Stimulated activated CD4-positive, alpha-beta T cell treated with anti-CD3 and anti-CD28 coated beads, Interleukin-15, amount 100 ng/mL, for 24 hours (primary cell): ENCODE measurements around the gene DLX6.

Experiments used
- DNase-seq: peaks from one replicate; pipeline ENCODE4 v3.0.0-alpha.2; 2020

Gene DLX6

DNA sequence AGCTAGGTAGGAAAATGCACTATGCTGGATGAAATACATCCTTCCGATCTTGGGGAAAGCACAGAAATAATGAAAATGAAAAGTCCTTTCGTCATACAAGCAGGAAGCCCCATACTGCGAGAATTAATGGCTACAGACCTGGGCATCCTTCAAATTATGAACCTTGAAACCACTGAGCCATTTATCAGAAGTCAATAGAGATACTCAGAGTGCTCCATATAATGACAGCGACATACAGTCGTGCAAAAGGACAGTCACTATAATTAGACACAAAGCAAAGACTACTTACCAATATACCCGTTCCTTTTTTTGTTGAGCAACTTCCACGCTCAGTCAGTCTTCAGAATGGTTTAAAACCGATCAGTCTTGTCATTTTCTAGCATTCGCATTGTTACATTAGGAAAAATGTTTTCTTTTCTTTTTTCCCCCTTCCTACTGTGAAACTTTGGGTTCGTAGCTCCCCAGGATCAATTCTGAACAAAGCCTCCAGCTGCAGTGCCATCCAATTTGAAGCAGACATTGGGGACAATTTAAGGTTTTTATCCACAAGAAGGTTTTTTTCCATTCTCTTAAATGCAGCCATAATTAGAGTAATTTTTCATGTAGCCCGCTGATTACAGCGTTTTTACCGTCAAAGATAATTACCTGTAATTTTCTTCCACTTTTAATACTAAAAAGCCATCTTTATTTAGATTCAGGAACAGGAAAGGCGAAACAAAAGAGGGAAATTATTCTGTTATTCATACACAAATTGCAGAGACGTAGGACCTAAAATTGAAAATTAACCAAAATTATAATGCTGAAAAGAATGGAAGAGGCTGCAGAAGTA is 6.4 kb downstream of the DLX6 start:
- no peak for DNase-seq

DNA sequence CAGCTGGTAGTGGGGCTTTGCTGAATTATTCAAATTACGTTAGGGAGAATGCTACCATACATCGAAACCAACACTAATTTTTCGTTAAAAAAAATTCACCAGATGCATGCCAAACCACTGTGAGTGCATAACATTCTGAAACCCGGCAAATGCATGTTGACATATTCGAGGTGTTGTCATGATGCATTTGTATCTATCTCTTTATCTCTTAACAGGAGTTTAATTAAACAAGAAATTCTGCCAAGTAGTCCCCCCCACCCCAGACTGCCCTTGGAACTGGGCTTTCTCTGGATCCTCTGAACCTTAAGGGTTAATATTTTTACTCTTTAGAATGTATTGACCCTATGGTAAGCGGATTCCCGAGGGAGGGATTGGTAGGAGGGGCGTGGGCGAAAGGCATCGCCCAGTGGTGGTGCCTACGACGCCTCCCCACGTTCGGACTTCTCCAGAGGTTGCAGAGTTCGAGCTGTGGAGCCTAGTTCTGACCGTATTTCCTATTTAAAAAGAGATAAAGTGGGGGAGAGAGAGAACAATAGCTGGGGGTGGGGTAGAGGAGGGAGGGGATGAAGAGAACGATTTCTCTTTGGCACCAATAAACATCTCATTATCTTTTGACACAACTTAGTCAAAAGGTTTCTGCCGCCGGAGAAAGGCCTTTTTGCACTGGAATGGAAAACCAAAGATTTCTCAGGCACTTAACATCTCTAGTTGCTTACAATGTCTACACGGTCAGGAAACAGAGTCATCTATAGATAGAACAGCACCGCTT is 7.2 kb downstream of the DLX6 start:
- DNase-seq, result no peak

DNA sequence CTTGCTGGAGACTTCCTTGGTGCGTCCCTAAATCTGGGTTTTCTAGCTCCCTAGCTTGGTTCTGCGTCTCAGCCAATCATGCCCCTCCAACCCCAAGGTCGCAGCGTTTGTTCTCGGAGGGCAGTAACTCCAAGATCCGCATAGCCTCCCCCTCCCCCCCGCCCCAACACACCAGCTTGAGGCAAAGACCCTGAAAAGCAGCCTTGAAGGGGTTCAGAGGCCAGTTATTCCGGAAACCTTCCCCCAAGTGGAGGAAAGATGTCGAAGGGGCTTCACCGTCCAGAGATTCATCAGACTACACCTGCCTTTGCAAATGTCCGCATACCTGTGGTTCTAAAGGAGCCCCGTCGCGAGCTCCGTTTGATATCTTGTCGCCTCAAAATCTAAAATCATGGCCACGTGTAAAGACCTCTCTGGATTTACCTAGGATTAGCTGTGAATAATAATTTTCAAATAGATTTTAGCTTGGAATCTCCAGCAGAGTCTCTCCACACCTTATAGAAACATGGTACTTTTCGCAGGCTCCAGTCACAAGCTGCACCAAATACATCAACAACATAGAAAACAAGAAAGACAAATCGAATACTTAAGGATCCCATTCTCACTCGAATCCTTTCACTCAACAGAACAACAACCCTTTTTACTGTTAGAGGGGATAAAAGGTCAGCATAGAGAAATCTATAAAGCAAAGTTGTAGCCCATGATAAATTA is 7.9 kb downstream of the DLX6 start:
- no peak for DNase-seq

DNA sequence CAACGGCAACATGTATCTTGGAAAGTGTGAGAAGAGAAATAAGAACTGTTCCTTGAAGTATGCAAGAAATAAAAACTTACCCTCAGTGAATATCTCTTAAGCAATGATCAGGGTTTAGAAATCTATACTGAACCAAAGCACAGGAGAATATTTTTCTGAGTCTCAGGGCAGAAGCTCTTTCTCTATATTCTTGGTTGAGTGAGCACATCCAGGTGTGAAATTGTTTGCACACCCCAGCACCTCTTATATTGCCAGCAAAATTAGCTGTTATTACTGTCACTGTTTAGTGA is 8.4 kb downstream of the DLX6 start:
- no peak for DNase-seq

DNA sequence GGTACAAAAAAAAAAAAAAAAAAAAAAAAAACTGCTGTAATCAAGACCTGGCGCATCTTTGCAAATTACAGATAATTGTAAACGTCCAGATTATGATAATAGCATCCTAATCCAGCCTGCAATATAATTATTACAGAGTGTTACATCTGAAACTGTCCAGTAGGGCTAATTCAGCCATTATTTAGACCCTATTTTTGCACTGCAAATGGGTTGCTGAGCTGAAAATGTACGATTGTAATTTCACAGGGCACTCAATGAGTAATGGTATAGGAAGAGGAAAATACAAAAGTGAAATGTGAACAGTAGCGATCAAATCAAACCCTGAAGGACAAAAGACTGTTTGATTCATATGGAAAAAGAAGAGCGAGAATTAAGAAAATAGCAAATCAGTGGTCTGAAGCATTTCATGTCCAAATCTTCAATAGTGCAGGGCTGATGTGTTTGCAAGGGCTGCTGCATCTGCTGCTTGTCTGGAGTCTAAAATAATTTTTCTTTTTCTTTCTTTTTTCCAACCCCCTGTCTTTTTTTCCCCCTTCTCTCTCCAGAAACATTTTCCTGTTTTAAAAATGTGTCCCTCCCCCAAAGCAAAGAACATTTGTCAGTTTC is 8.9 kb downstream of the DLX6 start:
- DNase-seq, result no peak

DNA sequence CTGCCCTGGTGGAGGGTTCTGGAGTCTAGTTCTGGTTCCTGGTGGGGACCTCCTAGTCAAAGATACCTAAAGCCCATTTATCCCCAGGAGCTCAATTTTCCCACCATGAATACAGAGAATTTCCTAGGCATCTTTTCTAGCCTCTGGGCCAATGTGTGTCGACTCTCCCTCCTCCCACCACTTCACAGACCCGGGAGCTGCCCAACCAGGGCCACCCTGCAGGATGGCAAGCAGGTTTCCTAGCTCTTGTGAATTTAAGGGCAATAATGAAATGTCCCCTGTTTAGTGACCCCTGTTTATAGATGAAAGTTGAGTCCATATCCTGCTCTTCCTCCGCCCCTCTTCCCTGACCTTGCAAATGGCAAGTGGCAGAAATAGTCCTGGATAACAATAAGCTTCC is 9.9 kb downstream of the DLX6 start:
- DNase-seq, result no peak

DNA sequence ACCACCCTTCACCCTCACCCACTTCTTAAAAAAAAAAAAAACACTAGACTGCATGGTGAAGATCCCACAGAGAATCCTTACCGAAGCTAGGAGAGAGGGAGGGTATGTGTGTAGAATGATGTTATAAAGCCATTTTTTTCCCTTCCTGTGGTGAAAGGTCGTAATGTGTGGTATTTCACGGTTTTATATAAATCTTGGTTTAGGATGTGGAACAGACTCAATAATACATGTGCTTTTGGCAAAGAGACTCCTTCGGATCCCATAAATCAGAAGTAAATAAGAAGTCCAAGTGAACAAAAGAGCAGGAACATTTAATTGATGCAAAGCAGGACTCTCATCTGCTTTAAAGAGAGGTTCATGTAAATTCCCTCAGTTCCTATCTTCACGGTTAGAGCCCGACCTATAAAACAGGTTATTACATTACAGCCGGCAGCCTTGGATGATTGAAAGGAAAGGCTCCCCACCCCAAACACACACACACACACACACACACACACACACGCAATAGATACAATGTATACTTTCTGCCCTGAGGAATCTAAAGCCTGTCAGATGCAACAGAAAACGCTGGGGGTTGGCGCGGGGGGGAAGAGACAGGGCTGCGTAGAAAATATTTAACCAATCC is 10.5 kb downstream of the DLX6 start:
- DNase-seq, result no peak

DNA sequence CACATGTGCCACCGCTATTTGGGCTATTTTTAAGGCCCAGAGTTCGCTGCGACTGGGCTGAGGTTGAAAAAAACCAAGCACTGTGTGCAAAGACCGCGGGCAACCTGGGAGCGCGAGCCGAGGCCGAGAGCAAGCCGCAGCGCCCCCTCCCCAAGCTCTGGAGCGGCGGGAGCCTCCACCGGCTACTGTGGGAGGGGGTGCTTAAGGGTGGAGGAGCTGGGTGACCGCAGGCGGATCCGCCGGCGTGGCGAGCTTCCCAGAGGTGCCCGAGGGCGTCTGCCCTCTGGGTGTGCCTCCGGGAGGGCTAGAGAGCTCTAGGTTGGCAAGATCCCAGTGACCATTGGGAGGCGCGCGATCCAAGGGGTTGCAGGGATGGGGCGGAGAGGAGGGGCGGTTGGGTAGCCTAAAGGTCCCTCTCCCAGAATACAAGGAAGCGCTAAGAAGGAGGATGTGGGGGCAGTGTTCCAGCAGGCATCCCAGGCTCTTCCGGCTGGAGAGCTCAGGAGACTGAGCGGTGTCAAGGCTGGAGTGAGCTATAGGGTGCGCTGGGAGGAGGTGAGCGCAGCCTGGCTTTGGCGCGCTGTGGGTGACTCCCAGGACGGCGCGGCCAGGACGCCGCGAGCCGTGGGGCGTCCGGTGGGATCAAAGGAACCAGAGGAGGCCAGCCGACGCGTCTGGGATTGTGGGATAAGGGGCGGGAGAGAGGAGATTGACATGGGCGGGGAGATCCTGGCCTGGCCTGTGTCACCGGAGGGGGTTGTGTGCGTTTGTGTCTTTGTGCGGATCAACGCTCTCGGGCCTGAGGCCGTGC is 11.2 kb downstream of the DLX6 start:
- DNase-seq, result no peak

DNA sequence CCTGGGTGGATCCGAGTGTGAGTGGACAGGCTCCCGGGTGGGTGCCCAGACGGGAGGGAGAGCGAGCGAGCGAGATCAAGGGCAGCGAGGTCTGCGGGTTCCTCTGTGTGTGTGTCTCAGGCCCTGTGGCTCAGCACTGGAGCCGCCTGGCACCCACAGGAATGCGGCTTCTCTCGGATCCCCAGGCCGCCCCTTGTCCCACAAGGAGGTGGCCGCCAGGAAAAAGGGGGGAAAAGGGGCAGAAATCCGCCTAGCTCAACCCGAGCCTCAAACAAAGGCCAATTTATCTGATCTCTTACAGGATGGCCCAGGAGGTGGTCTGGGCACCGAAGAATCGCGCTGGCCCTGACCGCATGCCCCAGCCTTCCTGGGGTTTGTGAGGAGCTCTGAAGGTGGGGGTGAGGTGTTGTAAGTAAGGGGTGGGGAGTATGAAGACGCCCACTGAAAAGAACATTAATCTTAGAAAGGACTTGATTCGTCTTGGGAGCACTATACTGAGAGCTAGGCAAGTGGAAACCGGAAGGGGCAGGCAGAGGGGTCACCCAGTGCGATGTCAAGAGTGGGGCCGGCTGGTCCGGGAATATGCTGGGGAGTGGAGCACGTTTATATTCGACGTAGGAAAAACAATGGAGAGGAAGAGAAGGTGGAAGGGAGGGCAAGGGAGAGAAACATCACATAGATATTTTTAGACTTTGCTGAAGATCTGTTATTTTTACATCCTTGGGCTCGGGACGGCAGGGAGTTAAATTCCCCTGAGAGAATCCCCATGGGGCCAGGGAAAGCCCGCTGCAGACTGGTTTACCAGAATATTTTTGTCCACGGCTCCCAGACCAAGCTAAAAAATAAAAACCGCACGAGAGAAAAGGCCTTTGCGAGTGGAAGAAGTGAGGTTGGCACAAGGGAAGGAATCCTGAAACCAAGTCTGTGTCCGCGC is 12.1 kb downstream of the DLX6 start:
- no peak for DNase-seq

DNA sequence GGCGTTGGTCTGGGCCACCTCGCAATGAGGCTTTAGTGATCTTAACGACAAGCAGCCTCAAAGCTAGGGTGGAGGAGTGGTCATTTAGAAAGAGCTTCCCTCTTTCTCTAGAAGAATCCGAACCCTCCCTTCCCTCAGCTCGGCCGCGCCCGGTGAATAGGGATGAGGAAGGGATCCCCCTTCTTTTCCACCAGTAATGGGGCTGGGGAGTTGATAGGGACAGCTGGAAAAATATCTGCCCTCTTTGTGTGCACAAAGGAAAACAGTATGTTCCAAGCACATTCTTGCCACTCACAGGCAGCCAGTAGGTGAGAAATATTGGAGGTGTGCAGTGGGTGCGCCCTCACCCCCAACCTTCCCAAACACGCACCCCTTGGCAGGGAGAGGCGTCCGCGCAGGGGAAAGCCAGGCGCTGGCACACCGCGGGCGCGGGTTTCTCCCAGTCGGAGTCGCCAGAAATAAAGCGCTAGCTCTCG is 12.8 kb downstream of the DLX6 start:
- DNase-seq, result no peak

DNA sequence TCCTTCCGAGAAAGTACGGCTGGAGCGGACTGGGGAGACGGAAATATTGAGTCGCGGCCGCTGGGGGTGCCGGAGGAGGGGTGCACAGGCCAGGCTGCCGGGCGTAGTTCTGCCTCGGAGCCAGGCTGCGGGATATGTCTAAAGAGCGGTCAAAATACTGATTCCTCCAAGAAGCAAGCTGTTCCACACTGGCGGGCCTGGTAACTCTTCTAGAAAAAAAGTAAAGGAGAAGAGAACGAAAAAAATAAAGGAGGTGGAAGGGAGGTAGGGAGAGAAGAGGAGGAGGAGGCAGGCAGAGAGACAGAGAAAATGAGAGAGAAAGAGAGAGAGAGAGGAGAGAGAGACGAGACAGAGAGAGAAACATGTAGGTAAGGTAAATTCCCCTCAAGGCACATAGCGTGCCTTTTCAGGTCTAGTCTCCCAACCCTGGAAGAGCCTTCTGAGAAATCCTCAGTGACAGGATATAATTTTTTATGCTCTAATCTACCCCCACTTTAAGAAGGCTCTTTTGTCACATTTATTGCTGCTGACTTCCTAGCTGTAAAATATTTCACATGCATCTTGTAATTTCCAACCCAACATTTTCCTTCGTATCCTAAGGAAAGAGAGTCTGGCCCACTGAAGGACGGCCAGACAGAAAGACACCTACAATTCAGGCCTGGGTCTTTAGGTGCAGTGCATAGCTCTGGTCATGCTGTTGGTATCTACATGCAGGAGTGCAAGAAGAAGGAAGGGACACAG is 13.6 kb downstream of the DLX6 start:
- no peak for DNase-seq

DNA sequence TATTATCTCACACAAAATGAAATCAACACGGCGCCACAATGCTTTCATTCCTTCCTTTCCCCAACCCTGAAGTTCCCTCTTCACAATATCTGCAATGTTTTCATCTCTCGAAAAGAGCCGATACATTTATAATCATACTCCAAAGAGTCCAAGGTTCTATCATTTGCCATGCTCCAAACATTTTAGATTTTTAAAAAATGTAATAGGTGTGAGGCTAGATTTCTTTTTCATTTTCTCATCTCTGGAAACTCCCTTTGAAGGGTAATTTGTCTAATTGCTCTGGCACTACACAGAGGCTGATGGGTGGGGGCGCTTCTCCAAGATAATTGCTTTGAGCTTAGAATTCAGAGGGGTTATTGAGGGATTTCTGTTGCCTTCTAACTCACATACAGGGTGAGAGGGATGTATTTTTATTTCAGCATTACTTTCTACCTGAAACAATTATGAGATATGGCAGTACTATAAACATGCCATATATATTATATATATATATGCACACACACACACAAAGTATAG is 14.4 kb downstream of the DLX6 start:
- DNase-seq, result no peak

DNA sequence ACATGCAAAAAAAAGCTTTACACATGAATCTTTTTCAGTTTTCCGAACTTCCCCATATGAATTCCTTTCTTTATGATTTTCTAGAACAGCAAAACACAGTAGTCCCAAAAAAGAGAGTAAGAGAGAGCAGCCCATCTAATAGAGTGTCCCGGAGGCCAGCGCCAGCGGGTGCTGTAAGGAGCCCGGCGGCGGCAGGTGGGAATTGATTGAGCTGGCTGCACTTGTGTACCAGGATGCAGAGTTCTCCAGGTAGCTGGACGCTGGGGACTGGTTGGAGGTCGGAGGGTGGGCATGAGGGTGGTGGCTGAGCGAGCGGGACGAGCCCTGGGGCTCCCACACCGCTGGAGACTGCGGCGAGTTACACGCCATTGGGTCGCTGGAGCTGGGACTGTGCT is 15.2 kb downstream of the DLX6 start:
- no peak for DNase-seq

DNA sequence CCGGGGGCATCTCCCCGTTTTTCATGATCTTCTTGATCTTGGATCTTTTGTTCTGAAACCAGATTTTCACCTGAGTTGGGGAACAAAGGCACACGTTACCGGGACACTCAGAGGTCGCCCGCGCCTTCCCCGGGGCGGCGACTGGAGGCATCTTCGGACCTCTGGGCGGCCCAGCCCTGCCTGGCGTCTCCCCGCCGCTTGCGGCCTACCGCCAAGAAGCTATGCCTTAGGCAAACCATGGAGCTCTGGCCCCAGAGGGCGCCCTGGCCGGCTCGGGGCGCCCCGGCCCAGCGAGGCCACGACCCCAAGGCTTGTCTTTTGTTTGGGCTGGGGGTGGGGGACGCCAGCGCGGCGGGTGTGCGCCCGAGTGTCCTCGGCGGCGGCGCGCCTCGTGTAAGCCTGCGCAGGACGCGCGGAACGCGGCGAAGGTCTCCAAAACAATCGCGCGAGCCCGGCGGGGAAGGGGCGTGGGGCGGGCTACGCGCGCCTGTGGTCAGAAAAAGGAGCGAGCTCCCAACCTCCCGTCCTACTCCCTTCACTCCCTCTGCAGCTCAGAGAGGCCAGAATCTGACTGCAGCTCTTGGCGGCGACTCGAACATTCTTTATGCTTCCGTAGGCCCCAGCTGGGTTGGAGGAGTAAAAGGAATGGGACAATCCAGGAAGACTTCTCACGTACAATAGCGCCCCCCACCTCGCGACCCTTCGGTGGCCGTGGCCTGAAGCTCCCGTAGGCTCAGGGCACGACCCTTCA is 15.8 kb downstream of the DLX6 start:
- no peak for DNase-seq

DNA sequence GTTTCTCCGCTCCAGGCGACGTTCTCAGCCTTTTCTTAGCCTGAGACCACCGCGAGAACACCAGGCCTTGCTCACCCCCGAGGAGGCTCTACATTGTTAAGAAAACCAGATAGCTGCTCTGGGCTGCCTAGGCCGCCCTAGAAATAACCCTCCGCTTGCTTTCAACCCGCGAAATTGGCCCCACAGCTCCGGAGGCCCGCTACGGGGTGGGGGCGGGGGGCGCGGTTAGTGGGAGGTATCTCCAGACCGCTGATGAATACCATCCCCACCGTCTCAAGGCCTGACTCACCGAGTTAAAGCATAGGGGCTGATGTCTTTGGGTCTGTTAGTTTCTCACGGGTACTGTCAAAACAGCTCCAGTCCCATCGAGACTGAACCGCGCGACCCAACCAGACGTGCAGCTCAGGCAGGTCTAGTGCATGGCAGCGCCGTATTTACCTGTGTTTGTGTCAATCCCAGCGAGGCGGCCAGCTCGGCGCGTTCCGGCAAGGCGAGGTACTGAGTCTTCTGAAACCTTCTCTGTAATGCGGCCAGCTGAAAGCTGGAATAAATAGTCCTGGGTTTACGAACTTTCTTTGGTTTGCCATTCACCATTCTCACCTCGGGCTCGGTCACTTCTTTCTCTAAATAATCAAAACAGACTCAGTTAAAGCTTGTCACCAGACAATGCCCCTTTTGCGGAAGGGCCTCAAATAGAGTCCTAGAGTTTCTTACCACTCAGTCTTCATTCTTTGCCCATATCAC is 16.6 kb downstream of the DLX6 start:
- DNase-seq, result peak; percentile 34

DNA sequence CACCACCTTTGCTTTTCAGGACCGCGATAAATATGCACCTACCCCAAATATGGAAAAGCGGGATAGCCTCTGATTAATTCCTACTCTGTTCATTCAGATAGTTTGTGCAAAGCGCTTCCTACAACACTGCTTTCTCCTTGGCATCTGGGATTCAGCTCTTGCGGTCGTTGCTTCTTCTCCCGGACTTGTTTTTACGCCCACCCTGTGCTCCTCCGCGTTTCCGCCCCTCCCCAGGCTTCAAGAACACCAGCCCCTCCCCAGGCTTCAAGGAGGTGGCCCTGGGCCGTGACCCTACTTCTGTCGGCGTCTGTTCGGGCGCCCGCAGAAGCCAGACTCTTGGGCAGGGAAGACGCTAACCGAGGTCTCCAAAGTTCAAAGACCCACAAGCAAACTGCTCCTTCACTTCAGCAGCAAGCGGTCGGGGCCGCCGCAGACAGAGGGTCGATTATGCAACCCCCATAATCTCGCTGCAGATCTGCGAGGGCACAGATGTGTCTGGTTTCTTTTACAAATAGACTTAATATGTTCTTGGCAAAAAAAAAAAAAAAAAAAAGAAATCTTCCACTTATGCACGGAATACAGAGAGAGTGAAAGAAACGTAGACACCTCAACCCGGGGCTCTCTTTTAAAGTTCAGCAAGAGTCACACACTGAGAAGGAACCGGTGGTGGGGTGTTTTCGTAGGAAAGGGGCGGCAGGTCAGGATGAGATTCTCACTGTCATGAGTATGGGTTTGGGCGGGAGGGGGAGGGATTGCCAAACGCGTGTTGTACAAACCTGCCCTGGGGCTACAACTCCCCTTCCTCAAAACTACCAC is 17.3 kb downstream of the DLX6 start:
- DNase-seq, result no peak
